GM10266 (cell line): Measurements from ENCODE around the gene CSNK2A1.
"Not testable (repeated sequence)": the region's sequence is repeated elsewhere in the genome, so short reads cannot be mapped to it uniquely, and the experiment has no call there.

Experiments
- DNase-seq: peaks from one replicate; pipeline ENCODE4 v3.0.0; 2012; ENCODE audit errors: extremely low spot score
- CTCF ChIP-seq: IDR thresholded peaks from 2 replicates; pipeline ENCODE4 v1.5.1; 2012; ENCODE audit warnings: mild to moderate bottlenecking, low read depth; ENCODE audit not compliant: control insufficient read depth, insufficient read depth; ENCODE audit errors: missing control alignments

Gene CSNK2A1

GRCh38 chr20:517221-517620, 26.4 kb downstream of the CSNK2A1 start:
- no peak for TF ChIP-seq CTCF
- DNase-seq: no peak

GRCh38 chr20:516799-517198, 26.8 kb downstream of the CSNK2A1 start:
- no peak for DNase-seq
- no peak for TF ChIP-seq CTCF

GRCh38 chr20:515696-516095, 27.9 kb downstream of the CSNK2A1 start:
- TF ChIP-seq CTCF: no peak
- DNase-seq: no peak

GRCh38 chr20:513429-513828, 30.2 kb downstream of the CSNK2A1 start:
- no peak for DNase-seq
- no peak for TF ChIP-seq CTCF

GRCh38 chr20:510328-511057, 33.1 kb downstream of the CSNK2A1 start:
- DNase-seq: not testable (repeated sequence)

GRCh38 chr20:508364-508787, 35.2 kb downstream of the CSNK2A1 start:
- not testable (repeated sequence) for DNase-seq

- no peak for TF ChIP-seq CTCF
- no peak for DNase-seq
Observed at GRCh38 chr20:507761-508332, 35.7 kb downstream of the CSNK2A1 start.

- TF ChIP-seq CTCF: no peak
- no peak for DNase-seq
Observed at GRCh38 chr20:507006-507758, 36.4 kb downstream of the CSNK2A1 start.
